Nephron (organoid): Measurements from ENCODE around the gene PSEN2.

Source experiments
- H3K27ac Mint-ChIP-seq, 3 experiments: 2 replicates each; pipeline ENCODE4 v1.8.0; 2020; ENCODE audit warnings: mixed read lengths in 3 of 3, mild to moderate bottlenecking in 2 of 3, moderate library complexity in 1 of 3
- H3K27me3 Mint-ChIP-seq: 2 replicates; pipeline ENCODE4 v1.8.0; 2021; ENCODE audit warnings: low read depth, mild to moderate bottlenecking, moderate library complexity, mixed read lengths
- H3K36me3 Mint-ChIP-seq: 2 replicates; pipeline ENCODE4 v1.8.0; 2020; ENCODE audit warnings: low read depth, mixed read lengths
- H3K4me1 Mint-ChIP-seq: 2 replicates; pipeline ENCODE4 v1.8.0; 2020; ENCODE audit warnings: mixed read lengths
- H3K4me3 Mint-ChIP-seq, 3 experiments: 2 replicates each; pipeline ENCODE4 v1.8.0; 2020; ENCODE audit warnings: mild to moderate bottlenecking in 3 of 3, mixed read lengths in 3 of 3, moderate library complexity in 2 of 3
- H3K9me3 Mint-ChIP-seq: 2 replicates; pipeline ENCODE4 v1.8.0; 2020; ENCODE audit warnings: mixed read lengths
- TF ChIP-seq, protein P1 (sequence below), 3 experiments: fragments of 200-600 bp; sonication (generic); IDR thresholded peaks; one replicate each; pipeline ENCODE4 v1.5.0; 2021; ENCODE audit warnings: antibody characterized with exemption in 3 of 3; ENCODE audit not compliant: unreplicated experiment in 3 of 3

Gene PSEN2

DNA sequence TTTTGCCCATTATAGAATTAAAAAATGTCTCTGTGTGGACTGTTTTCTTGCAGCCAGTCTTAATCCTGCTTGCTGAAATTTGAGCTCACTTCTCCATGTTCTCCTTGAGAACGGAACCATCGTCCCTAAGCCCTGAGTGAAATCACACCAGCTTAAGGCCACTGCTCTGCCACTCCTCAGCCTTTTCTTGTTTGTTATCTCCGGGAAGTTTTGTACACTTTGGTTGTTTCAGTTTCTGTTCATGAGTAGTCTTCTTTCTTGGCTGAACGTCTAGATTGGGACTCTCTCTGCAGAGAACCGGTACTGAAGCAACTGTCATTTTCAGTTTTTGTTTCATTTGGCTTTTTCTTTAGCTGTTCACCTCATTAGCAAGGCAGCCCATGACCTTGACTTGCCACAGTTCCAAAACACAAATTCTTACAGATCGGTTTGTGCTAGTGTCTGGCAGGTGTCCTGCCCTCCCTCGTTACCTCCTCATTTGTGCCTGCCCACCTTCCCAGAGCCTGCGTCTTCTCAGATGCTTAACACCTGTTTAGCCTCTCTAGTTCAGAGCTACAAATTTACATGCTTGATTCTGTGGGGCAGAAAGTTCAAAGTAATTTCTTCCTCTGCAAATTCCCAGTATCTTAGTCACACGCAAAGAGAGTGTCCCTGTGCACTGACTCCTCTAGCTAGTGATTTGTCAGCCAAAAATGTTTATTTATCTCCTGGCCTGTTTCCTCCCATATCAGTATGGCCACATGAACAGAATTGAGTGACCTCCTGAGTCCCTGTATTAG lies 12.4 kb downstream of the PSEN2 start:
- Mint-ChIP-seq H3K27me3 (no peaks in the 10 kb centered on the region), H3K4me1 (peaks cover 41% of the 10 kb centered on the region), H3K27ac (peak overlapping the region; percentile 47 to 79 (median 59)), H3K36me3 (peaks cover 26% of the 10 kb centered on the region), H3K4me3 (peak overlapping the region in 2 of 3 experiments; percentile 1 to 12), H3K9me3 (no peaks in the 10 kb centered on the region)
- TF ChIP-seq, protein P1, sequence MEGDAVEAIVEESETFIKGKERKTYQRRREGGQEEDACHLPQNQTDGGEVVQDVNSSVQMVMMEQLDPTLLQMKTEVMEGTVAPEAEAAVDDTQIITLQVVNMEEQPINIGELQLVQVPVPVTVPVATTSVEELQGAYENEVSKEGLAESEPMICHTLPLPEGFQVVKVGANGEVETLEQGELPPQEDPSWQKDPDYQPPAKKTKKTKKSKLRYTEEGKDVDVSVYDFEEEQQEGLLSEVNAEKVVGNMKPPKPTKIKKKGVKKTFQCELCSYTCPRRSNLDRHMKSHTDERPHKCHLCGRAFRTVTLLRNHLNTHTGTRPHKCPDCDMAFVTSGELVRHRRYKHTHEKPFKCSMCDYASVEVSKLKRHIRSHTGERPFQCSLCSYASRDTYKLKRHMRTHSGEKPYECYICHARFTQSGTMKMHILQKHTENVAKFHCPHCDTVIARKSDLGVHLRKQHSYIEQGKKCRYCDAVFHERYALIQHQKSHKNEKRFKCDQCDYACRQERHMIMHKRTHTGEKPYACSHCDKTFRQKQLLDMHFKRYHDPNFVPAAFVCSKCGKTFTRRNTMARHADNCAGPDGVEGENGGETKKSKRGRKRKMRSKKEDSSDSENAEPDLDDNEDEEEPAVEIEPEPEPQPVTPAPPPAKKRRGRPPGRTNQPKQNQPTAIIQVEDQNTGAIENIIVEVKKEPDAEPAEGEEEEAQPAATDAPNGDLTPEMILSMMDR (IDR thresholded peaks at IDR 0.05; ENCODE audit: unreplicated experiment in 3 of 3), result no peak

DNA sequence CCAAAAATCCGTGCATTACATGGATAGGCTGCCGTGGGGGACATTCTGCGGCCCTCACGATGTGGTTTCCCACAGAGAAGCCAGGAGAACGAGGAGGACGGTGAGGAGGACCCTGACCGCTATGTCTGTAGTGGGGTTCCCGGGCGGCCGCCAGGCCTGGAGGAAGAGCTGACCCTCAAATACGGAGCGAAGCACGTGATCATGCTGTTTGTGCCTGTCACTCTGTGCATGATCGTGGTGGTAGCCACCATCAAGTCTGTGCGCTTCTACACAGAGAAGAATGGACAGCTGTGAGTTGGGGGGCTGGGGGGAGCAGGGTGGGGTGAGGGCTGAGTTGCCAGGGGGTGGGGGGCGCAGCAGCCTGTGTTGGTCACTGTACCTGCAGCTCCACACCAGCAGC lies 13.2 kb downstream of the PSEN2 start:
- TF ChIP-seq, protein P1 (IDR thresholded peaks at IDR 0.05; ENCODE audit: unreplicated experiment in 3 of 3), result no peak
- H3K27me3 Mint-ChIP-seq, result no peaks in the 10 kb centered on the region
- H3K4me1 Mint-ChIP-seq, result peaks cover 35% of the 10 kb centered on the region
- peak overlapping the region; percentile 47 to 79 (median 59) for H3K27ac Mint-ChIP-seq
- peaks cover 26% of the 10 kb centered on the region for H3K36me3 Mint-ChIP-seq
- H3K4me3 Mint-ChIP-seq, result no peak overlapping the region
- H3K9me3 Mint-ChIP-seq, result no peaks in the 10 kb centered on the region

DNA sequence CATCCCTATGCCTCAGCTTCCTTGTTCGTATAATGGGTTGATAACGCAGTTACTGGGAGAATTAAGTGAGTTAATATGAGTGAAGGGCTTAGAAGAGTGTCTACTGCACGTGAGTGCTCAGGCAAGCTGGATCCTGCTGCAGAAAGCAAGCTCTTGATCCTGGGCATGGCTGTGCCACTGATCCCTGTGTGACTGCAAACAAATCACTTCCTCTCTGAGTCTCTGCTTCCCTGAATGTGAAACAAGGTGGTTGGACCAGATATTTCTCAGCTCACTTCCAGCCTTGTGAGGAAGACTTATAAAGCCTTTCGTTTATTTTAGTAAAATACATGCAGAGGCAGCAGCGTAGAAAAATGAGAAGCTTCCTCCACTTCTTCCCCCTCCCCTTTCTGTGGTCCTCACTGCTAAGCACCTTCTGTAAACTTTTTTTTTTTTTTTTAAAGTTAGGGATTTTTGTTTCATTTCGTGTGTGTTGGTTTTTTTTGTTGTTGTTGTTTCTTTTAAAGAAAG lies 13.8 kb downstream of the PSEN2 start:
- TF ChIP-seq, protein P1 (IDR thresholded peaks at IDR 0.05; ENCODE audit: unreplicated experiment in 3 of 3), result no peak
- Mint-ChIP-seq H3K27ac (no peak overlapping the region), H3K4me1 (peaks cover 35% of the 10 kb centered on the region), H3K9me3 (no peaks in the 10 kb centered on the region), H3K27me3 (no peaks in the 10 kb centered on the region), H3K36me3 (peaks cover 26% of the 10 kb centered on the region), H3K4me3 (no peak overlapping the region)

DNA sequence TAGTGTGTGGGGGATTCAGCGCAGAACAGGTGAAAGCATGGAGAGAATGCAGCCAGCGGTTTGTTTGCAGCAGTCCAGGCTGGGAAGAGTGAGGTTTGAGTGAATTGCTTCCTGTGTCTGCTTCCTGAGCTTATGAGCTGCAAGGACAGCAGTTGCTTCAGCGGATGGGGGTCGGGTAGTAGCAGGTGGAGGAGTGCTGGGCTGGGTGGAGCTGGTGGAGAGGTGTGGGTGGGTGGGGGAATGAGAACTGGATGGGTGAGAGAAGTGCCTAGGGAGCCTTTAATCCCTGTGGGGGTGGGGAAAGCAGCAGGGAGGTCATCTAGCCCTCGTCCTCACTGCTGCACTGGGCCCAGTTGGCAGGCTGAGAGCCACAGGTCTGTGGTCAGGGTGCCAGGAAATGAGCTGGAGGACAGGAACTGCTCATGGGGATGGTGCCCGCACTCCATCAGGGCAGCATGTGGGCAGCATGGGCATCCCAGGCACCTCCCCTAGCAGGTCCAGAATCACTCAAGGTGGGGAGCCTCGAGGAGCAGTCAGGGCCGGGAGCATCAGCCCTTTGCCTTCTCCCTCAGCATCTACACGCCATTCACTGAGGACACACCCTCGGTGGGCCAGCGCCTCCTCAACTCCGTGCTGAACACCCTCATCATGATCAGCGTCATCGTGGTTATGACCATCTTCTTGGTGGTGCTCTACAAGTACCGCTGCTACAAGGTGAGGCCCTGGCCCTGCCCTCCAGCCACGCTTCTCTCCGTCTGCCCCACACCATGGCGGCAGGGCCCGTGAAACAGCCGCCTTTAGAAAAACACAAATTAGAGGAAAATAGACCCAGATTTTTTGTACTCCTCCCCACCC lies 14.8 kb downstream of the PSEN2 start:
- H3K27ac Mint-ChIP-seq, result no peak overlapping the region
- H3K4me1 Mint-ChIP-seq, result peaks cover 35% of the 10 kb centered on the region
- TF ChIP-seq, protein P1 (IDR thresholded peaks at IDR 0.05; ENCODE audit: unreplicated experiment in 3 of 3), result no peak
- no peaks in the 10 kb centered on the region for H3K9me3 Mint-ChIP-seq
- H3K27me3 Mint-ChIP-seq, result no peaks in the 10 kb centered on the region
- H3K4me3 Mint-ChIP-seq, result no peak overlapping the region
- peaks cover 20% of the 10 kb centered on the region for H3K36me3 Mint-ChIP-seq

DNA sequence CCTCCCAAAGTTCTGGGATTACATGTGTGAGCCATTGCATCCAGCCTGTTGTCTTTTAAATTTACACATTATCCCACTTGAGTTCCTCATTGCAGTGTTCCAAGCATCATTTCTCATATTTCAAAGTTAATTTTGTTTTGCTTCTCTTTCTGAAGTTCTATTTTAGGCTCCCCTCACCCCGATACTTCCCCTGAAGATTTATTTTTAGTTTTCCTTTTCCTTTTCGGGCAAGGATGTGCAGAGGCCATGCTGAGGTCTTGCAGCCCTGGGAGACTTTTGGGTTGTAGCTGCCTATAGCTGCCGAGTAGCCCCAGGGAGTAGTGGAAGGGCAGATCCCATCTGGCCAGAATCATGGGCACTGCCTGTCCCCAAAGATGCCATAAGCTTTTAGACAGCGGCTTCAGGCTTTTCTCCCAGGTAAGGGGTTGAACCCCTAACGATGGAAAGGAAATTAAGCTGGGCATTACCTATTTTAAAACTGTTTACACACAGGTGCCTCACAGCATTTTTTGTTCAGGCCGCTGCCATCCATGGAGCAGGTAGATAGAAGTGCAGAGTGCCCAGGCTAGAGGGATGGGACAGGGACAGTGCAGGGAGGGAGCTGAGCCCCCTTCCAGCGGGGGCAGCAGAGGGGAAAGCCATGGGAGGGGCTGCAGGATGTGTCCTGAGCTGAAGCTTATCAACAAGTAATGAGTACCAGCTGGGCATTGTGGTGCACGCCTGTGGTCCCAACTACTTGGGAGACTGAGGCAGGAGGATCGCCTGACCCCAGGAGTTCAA lies 15.9 kb downstream of the PSEN2 start:
- no peak overlapping the region for H3K27ac Mint-ChIP-seq
- H3K4me1 Mint-ChIP-seq, result peaks cover 40% of the 10 kb centered on the region

More for the DNA sequence above, 15.9 kb downstream of the PSEN2 start:
- H3K4me3 Mint-ChIP-seq, result no peak overlapping the region
- no peaks in the 10 kb centered on the region for H3K27me3 Mint-ChIP-seq
- no peaks in the 10 kb centered on the region for H3K9me3 Mint-ChIP-seq
- TF ChIP-seq, protein P1 (IDR thresholded peaks at IDR 0.05; ENCODE audit: unreplicated experiment in 3 of 3), result no peak
- peaks cover 22% of the 10 kb centered on the region for H3K36me3 Mint-ChIP-seq
